Measurements from ENCODE around the gene RNU5B-1.

The RNU5B-1 gene

DNA sequence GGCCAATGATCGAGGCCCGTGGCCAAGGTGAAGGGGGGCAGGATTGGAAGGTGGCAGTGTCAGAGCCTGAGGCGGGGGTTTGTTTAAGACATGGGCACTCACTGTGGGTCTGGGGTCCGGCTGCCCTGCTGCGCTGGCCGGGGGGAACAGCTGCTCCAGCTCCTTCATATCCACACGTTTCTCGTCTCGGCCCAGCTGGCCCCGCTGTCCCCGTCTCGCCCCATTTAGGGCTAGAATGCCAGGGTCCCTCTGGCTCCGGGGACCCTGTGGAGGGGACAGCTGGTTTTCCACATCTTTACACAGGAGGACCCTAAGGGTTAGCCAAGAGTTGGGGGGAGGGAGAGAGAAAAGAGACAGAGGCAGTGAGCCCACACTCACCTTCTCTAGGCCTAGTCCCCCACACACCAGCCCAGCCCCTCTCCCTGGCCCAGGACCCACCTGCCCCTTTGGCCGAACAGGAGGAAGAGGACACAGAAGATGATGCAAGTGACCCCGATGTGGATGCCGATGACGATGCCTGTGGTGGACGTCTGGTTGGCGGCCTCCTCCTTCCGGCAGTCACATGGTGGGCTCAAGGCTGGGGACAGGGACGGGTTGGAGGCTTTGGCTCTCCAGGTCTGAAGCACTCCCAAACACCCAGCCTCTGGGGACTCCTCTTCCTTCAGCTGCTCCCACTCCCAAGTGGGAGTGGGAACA is 25.0 kb downstream of the RNU5B-1 start:
- DNase-seq, result no peak

DNA sequence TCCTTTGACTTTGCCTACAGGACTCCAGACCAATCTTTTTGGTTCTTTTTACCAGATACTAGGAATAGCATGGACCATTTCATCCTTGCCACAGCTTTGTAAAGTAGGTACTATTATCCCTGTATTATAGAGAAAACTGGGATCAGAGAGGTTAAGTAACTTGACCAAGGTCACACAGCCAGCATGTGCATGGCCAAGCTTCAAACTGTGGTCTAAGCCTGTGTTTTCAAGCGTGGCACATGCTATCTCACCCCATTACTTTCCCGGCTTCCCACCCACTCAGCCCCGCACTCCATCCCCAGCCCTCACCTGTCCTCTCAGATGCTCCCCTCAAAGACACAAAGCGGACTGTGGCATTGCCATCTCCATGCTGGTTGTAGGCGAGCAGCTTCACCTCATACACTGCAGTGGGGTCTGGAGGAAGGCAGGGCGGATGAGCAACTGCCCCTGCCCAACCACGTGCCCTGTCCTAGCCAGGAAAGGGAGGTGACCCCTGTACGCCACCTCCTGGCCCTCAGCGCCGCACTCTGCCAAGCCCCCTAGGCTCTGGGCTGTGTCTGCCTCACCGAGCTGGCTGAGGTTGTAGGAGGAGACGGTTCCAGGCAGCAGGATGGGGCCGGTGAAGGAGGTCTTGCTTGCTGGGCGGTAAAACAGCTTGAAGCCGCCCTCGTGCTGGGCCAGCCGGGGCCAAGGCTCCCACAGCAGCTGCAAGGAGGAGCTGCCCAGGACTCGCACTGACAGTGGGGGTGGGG is 25.7 kb downstream of the RNU5B-1 start:
- DNase-seq, result peak; percentile 38

DNA sequence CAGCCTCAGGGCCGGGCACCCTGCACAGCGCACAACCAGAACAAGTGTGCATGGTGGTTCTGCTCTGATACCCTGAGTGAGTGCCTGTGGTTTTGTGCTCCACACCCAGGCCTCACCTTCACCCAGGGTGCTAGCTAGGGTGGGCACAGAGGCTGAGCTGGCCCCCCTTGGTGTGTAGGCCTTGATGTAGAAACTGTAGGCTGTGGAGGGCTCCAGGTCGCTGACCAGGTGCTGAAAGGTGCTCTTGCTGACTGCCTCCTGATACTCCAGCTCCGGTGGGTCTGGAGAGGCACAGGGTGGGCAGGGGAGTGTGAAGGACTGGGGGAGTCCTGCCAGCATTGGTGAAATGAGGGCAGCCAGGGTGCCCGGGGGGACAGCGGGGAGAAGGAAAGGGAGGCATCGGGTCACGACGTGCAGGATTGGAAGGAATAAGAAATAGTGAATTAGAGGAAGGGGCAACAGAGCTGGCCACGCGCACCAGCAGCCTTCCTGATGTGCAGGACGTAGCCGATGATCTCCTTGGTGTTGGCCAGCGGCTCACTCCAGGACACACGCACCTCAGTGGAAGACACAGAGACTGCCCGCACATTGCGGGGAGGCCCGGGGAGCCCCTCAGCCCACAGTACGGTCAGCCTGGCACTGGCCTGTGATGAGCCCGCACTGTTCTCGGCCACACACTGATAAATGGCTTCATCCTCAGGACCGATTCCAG is 26.6 kb downstream of the RNU5B-1 start:
- no peak for DNase-seq

DNA sequence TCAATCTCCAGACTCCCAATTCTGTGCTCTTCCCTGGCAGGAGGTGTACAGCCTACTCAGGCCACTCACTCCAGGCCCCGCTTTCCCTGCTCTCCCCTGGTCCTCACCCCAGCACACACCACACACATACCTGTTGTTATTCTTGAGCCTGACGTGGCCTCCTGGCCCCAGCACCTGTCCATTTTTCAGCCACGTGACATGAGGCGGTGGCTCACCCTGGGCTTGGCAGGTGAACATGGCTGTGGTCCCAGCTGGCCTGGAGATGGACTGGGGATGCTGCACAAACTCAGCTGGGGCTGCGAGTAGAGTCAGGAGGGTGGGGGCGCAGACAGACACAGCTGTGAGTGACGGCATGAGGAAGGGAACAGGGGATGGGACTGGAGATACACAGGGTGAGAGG is 27.3 kb downstream of the RNU5B-1 start:
- peak; percentile 64 for DNase-seq

DNA sequence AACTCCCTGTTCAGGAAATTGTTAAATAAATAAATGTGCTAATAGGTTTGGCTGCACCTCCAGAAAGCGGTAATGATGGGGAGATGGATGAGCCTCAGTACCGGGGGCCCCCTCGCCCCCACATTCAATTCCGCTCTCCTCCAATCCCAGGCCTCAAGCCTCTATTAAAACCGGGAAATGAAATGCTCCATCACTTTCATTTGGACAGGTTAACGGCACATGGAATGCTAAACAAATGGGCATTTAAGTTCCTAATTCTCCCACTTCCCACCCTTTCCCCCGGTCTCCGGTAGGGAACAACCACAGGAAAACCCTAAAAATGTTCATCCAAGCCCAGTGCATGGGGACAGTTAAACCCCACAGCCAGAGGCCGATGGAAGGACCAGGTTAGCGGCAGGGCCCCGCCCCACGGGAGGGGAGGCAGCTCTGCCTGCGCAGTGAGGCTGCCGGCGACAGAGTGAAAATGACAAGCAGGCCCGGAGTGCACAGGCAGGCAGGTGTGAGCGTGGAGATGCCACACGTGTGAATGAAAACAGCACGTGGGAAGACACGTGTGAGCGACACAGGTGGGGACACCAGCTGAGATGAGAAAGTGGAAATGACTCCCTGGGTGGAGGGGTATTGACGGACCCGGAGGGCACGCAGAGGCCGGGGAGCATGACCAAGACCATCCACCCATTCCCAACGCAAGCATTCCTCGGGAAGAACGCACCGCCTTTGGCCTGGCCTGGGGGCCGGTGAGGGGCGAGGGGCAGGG is 28.1 kb downstream of the RNU5B-1 start:
- no peak for DNase-seq

DNA sequence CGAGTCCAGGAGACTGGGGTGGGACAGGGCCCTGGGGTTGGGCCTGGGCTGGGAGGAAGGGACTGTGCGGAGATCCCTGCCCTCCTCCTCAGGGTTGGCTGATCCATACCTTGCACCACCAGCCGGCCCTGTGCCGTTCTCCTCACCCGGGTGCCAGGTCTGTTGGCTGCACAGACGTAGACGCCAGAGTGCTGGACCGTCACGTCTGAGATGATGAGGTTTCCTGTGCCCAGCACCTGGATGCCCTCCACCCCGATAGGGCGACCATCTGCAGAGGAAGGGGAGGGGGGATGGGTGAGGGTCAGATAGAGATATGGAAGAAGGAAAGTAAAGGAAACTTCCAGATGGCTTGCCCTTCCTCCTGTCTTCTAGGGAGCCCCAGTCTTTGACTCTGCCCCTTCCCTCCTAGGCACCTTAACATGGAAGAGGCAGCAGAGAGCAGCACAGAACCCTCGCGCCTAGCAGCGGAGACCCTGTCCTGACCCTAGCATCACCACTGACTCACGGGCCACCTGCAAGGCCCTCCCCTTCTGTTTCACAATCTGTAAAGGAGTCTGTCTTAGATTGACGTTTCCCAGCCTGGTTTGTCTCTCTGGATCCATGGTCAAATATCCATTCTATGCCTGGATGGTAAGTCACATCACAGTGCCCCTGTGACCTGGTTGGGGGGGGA is 28.8 kb downstream of the RNU5B-1 start:
- DNase-seq, result peak; percentile 65

DNA sequence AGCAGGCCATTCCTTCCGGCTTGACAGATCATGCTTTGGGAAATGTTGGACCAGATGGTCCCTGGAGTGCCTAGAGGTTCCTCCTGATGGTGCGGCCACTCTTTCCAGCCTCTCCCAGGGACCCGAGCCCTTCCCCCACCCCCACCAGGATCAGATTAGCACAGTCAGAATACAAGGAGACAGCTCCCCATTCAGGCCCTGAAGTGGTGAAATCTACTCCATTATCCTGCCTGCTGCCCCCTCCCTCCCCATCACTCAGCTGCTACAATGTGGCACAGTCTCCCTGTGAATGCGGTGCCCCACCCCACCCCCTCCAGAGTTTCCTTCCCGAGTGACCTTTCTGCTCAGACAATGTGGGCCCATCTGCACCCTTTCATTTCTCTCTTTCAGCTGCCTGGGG is 29.4 kb downstream of the RNU5B-1 start:
- no peak for DNase-seq

DNA sequence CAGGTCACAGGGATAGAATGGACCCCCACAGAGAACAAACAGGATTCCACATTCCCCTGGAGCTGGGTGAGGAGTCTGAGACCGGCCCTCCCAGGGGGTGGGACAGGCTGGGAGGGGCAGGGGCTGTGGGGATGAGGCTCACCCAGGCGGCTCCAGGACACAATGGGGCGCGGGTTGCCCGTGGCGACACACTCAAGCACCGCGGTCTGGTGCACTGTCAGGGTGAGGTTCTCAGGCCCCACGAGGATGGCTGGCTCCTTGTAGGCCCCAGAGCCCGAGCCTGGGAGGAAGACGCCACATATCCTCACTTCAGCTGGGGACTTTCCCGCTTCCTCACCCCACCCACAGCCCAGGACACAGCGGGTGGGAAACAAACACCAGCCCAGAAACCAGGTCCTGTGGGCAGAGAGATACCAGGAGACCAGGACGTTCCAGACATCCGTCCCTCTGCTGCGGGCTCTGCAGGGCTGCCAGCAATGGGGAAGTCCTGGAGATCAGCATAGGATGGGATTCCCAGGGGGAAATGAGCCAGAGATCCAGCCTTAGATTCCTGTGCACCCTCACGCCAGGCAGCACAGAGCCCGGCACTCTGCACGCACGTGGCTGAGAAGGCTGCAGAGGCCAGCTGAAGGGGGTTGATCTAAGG is 30.2 kb downstream of the RNU5B-1 start:
- peak; percentile 35 for DNase-seq

DNA sequence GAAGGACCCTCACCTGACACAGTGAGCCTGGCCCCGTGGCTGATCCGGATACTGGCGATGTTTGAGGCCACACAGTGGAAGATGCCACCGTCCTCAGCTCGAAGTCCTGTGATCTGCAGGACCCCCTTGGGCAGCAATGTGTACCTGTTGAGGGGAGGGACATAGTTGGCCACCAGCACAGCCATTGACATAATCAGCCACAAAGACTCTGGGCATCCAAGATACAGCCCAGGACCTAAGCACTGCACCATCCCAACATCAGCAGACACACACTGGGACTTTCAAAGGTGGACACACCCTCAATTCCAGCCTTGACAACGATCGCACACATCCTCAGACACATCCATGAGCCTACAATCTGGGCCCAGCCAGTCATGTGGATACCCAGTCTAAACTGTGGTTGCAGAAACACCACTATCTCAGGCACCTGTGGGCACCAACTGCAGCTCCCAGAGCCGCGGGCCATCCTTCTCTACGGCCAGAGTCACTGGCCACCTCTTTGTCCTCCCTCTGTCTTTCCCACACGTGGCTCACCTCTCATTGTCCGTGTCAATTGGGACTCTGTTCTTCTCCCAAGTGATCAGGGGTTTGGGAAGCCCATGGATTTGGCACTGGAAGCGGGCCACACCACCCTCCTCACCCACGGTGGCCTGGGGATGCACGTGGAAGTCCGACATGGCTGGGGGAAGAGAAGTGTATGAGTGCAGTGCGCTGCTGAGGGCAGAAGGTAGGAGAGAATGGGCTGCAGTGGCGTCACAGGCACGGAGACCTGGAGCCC is 31.0 kb downstream of the RNU5B-1 start:
- DNase-seq, result no peak

DNA sequence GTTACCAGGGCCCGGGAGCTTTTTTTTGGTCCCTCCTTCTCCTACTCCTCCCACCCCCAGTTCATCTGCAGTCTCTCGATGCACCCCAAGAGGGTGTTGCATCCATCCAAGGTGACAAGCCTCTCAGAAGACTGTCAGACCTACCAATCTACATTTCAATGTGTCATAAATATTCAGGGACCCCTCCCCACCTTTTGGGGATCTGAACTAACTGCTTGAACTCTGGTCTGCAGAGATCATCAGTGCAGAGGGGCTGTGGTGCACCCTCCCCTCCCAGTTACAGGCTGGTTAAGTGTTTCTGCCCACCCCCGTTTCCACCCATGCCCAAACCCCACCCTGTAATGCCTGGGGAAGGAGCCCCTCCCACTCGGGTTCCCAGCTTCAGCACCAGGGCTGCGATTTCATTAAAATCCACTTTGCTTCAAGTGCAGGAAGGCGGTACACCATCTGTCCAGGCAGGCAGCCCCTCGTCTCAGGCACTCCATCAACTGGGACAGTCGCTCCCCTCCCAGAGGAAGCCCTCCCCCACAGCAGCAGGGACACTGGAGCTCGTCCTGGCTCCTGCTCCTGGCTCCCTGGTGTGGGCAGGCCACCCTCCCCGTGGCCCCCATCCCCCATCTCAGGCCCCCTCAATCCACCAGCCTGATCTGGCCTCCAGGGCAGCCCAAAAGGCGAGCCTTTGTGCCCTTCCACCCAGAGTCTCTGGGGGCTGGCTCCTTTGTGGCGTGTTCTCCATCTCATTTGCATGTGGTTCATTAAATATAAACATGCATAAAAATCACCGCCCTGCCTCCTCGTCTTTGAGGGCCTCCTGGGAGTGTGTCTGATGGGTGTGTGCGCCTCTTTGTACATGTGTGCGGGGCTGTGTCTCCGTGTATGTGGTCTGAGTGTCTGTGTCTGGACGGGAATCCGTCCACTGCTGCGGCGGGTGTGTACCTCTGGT is 32.3 kb downstream of the RNU5B-1 start:
- peak; percentile 45 for DNase-seq

DNA sequence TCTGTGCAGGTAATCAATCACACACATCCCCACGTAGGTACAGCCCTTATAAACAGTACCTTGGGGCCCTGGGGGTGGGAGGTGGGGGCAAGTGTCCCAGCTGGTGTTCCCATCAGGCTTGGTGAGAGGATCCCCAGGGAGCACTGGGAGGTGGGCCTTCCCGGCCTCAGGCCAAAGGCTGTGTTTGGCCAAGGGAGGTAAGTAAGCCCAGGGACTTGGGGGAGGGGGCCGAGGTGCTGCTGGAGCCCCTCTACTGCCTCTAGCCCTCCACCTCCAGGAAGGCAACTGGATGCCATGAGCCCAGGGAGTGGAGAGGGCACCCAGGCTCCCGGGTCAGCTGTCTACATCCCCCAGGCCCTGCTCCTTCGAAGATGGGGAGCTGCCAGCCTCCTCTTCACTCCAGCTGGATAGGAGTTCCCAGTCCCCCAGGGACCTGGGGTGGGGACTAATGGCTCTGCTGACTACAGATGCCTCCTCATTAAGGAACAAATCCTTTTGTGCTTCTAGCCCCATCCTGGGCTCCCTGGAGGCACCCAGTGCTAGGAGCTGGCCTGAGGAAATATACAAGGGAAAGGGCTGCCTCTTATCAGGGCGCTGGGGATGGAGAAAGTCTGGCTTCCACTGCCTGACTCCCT is 33.1 kb downstream of the RNU5B-1 start:
- DNase-seq, result no peak

DNA sequence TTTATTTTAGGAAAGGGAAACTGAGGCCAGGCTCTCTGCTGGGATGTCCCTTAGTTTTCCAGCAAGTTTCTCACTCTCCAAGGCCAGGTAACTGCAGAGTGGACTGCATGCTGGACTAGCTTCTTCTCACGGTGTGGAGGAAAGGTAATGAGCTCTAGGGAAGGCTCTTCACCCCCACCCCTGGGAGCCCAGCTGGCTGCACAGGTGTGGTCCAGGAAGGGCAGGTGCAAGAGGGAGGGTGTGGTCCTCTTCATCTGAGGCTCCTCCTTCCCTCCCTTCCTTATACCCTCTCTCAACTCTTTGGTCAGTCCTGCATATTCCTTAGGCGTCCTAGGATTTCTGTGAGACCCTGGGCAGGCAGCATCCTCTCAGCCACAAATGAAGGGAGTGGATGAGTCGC is 33.9 kb downstream of the RNU5B-1 start:
- DNase-seq, result peak; percentile 63

DNA sequence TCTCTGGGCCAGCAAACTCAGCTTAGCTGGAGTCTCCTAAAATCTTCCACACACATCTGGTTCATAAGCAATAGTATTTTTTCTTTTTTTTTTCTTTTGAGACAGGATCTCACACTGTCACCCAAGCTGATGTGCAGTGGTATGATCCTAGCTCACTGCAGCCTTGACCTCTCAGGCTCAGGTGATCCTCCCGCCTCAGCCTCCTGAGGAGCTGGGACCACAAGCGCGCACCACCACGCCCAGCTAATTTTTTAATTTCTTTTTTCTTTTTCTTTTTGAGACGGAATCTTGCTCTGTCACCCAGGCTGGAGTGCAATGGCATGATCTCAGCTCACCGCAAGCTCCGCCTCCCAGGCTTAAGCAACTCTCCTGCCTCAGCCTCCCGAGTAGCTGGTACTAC is 34.3 kb downstream of the RNU5B-1 start:
- DNase-seq, result no peak

DNA sequence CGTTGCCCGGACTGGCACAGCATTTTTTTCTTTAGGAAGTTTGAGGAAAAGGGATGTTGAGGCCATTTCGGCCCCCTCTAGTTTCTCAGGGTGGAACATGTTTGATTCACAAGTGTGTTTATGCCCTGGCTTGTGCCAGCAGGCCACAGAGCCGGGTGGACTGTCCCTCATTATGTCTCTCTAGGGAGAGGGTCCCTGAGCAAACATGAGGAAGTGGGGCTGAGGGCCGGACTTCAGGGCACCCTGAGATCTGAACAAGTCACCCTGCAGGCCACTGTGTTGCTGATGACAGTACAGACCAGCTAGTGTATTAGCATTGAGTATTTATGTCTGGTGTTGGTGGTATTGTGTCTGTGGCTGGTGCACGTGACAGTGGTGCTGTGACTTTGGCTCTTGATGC is 34.9 kb downstream of the RNU5B-1 start:
- DNase-seq, result no peak

DNA sequence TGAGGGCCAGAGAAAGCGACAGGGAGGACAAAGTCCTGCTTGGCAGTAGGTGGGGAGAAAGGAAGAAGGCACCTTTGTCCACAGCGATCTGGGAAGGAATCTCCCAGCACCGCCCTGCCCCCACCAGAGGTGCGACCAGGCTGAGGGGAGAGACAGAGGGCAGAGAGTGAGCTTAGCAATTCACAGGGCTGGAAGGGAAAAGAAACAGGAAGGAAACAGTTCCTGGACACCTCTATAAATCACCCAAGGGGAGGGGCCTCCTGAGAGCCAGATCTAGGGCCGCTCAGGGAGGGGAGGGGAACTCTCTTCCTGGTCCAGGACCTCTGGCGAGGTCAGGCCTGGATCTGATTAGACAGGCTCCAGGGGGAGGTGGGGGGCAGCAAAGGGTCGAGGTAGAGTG is 35.4 kb downstream of the RNU5B-1 start:
- no peak for DNase-seq

DNA sequence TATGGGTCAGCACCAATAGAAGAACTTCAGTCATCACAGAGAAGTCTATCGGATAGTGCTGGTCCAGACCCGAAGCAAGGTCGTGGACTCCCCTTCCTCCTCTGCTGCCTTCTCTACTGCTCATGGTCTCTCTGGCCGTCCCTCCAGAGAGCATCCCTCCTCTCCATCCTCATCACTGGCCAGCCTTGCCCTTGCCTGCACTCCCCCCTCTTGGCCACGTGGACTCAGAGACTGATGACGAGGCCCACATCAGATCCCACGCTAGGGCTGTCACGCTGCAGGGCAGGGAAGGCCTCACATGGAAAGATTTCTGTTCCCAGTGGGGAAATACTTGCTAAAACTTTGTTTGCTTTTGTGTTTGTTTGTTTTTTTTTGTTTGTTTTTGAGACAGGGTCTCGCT is 38.0 kb downstream of the RNU5B-1 start:
- no peak for DNase-seq

DNA sequence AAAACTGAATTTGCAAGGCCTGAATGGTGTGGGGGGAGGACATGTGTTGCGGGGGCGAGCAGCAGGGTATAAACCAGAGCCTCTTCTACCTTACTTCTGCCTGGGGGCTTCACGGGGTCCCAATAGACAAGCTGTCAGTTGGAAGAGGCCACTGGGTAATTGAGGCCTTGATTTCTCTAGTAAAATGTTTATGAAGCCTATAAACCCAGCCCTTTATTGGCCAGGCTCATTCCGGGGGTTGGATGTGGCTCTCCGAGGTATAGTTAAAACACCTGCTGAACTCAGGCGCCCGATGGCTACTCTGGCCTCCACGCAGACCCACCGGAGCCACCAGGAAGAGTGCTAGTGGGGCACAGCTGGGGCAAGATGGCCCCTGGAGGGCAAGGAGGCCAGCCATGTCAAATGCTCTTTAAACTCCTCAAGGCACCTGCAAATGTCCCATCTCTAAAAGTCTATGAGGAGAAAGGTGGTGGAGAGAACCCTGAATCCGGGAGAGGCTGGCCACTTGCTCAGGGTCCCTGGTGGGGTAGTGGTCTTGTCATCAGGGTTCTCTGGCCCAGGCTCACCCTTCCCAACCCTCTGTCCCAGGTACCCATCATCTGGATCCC is 39.0 kb downstream of the RNU5B-1 start:
- no peak for DNase-seq

DNA sequence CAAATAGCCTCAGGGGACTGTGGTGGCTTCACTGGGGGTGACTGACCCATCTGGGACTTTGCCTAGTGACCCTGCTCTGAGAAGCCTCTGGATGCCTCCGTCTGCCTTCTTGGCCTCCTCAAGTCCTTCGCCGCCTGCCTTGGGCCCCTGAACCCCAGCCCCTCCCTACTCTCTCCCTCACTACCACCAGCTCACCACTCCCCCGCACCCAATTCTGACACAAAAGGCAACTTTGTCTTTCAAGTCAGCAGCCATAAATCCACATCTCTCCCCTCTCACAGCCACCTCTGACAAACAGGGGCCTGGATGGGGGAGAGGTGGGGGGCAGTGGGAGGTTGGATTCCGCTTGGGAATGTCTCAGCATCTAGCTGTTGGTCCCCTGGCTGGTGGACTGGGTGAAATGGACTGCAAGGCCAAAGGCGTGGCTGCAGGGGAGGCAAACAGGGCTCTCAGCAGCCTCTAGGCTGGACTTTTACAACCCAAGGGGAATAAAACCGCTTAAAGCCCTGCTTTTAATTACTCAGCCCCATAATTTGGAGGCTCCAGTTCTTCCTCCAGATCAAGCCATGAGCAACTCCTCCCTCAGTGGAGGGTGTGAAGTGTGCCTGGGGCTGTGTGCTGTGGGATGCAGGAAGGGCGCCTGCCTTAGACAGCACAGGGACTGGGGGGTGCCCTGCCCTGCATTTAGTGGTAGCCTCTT is 39.9 kb downstream of the RNU5B-1 start:
- no peak for DNase-seq

DNA sequence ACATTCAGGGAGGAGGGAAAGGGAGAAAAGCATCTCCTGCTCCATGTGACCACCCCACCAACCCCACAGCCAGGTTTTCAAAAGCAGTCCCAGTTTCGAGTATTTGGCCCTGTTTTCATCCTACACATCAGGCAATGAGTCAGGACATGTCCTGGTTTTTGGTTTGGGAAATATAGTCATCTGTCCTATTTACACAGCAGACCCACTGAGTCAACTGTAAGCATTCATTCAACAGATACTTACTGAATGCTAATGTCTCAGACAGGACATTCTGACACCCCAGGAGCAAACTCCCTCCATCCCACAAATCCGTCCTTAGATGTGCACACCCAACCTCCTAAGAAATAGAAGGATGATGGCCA is 40.4 kb downstream of the RNU5B-1 start:
- no peak for DNase-seq
